Measurements from ENCODE around the gene GMDS.

GMDS gene

DNA sequence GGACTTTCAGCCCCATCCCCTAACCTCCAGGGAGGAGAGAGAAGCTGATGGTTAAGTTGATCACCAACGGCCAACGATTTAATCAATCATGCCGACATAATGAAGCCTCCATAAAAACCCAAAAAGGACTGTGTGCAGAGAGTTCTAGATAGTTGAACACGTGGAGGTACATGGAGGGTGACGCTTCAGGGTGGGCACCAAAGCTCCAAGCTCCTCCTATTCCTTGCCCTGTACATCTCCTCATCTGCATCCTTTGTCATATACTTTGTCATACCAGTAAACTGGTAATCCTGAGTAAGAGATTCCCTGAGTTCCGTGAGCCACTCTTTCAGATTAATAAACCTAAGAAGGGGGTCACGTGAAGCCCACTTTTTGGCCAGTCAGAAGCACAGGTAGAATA is 3.7 kb upstream of the GMDS start:
- Histone ChIP-seq H4K20me1 (ENCODE audit: insufficient read depth, low read length, poor library complexity, severe bottlenecking) (peaks cover 6% of the 10 kb centered on the region), H3K9me2 (replicated peaks; ENCODE audit: low read depth, low read length) (no peaks in the 10 kb centered on the region), H3K4me2 (ENCODE audit: low read depth, low read length, poor library complexity, severe bottlenecking) (no peak overlapping the region), H3K9me3 (ENCODE audit: insufficient read depth, low read depth, low read length) (no peaks in the 10 kb centered on the region), H3K36me3 (ENCODE audit: insufficient read depth, low read length) (no peaks in the 10 kb centered on the region), H3K9ac (ENCODE audit: low read depth, low read length, poor library complexity, severe bottlenecking) (no peak overlapping the region), H3K4me3 (ENCODE audit: low read length, poor library complexity, severe bottlenecking) (no peak overlapping the region), H3K4me1 (ENCODE audit: insufficient read depth, low read length, poor library complexity, severe bottlenecking) (peaks cover 30% of the 10 kb centered on the region), H3K79me2 (ENCODE audit: insufficient read depth, low read length) (peaks cover 23% of the 10 kb centered on the region), H3K27me3 (ENCODE audit: insufficient read depth, low read length, poor library complexity, severe bottlenecking) (no peaks in the 10 kb centered on the region), H3F3A (ENCODE audit: low read depth) (no peaks in the 10 kb centered on the region), H2AFZ (ENCODE audit: low read length) (no peak overlapping the region)
- TF ChIP-seq, protein P1, sequence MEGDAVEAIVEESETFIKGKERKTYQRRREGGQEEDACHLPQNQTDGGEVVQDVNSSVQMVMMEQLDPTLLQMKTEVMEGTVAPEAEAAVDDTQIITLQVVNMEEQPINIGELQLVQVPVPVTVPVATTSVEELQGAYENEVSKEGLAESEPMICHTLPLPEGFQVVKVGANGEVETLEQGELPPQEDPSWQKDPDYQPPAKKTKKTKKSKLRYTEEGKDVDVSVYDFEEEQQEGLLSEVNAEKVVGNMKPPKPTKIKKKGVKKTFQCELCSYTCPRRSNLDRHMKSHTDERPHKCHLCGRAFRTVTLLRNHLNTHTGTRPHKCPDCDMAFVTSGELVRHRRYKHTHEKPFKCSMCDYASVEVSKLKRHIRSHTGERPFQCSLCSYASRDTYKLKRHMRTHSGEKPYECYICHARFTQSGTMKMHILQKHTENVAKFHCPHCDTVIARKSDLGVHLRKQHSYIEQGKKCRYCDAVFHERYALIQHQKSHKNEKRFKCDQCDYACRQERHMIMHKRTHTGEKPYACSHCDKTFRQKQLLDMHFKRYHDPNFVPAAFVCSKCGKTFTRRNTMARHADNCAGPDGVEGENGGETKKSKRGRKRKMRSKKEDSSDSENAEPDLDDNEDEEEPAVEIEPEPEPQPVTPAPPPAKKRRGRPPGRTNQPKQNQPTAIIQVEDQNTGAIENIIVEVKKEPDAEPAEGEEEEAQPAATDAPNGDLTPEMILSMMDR (conservative IDR thresholded peaks at IDR 0.05; ENCODE audit: low read length) = no peak
- no peak for TF ChIP-seq EZH2phosphoT487 (IDR thresholded peaks at IDR 0.05; ENCODE audit: borderline replicate concordance)

DNA sequence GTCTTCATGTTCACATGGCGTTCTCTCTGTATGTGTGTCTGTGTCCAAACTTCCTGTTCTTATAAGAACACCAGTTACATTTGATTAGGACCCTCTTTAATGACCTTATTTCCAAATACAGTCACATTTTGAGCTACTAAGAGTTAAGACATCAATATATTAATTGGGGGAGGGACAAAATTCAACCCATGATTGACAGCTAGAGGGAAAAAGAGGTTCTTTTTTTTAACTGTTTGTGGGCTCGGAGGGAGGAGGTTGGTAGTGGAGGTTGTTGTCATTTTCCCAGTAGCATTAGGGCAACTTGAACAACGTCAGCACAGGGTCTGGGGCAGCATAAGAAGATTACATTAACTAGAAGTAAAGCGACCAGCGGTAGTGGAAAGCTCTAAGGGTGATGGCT is 2.3 kb upstream of the GMDS start:
- H3K27me3 ChIP-seq (ENCODE audit: insufficient read depth, low read length, poor library complexity, severe bottlenecking) = no peaks in the 10 kb centered on the region
- no peaks in the 10 kb centered on the region for H3F3A ChIP-seq (ENCODE audit: low read depth)

DNA sequence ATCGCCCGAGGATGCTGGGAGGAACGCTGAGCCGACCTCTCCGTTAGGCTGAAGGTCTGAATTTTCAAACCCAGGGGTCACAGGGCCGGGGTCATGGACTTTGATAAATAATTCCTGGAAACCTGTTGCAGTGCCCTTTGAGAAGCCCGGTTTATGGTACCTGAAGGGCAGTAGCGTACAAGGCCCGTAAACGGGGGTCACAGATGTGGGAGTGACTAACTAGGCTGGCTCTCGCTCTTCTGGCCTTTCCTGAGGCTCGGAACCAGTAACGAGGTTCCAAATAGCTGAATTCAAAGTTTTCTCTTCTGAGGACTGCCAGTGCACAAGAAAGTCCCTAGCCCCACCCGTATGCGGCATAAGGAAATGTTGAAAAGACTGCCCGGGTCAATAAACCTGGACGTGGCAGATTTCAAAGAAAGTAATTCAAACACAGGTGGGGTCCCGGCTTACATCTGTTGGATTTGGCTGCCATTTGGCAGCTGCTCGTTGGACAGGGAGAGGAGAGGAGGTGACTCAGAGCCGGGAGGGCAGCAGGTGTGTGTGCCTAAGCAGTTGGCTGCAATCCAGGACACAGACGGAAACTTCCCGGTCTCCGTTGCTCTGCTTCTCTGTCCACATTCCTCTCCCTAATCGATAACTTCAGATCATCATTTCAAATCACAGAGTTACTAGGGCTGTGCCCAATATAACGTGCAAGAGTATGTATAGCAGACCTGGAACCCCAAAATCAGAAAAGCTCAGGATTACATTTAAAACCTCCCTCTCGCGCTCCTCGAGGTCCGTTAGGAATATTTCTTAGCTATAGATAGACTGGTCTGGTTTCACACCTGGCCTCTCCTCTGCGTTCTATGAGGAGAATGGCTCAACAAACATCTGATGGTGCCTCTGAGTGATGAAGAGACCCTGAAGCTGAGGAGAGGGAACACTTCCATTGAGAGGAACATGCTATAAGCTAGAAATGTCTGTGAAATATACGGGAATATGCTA is 765 bp upstream of the GMDS start:
- H3K4me2 ChIP-seq (ENCODE audit: low read depth, low read length, poor library complexity, severe bottlenecking) = peak overlapping the region; percentile 87
- TF ChIP-seq, protein P1 (conservative IDR thresholded peaks at IDR 0.05; ENCODE audit: low read length) = no peak
- no peak for TF ChIP-seq EZH2phosphoT487 (IDR thresholded peaks at IDR 0.05; ENCODE audit: borderline replicate concordance)

More for the DNA sequence above, 2.3 kb upstream of the GMDS start:
- Histone ChIP-seq H3K79me2 (ENCODE audit: insufficient read depth, low read length) (peaks cover 36% of the 10 kb centered on the region), H4K20me1 (ENCODE audit: insufficient read depth, low read length, poor library complexity, severe bottlenecking) (peaks cover 12% of the 10 kb centered on the region), H3K4me1 (ENCODE audit: insufficient read depth, low read length, poor library complexity, severe bottlenecking) (peaks cover 42% of the 10 kb centered on the region), H3K4me2 (ENCODE audit: low read depth, low read length, poor library complexity, severe bottlenecking) (peak overlapping the region; percentile 87), H3K9me2 (replicated peaks; ENCODE audit: low read depth, low read length) (no peaks in the 10 kb centered on the region), H2AFZ (ENCODE audit: low read length) (no peak overlapping the region), H3K9ac (ENCODE audit: low read depth, low read length, poor library complexity, severe bottlenecking) (peak overlapping the region; percentile 2), H3K4me3 (ENCODE audit: low read length, poor library complexity, severe bottlenecking) (peak overlapping the region; percentile 18), H3K36me3 (ENCODE audit: insufficient read depth, low read length) (no peaks in the 10 kb centered on the region), H3K9me3 (ENCODE audit: insufficient read depth, low read depth, low read length) (no peaks in the 10 kb centered on the region)
- TF ChIP-seq, protein P1 (conservative IDR thresholded peaks at IDR 0.05; ENCODE audit: low read length) = no peak
- TF ChIP-seq EZH2phosphoT487 (IDR thresholded peaks at IDR 0.05; ENCODE audit: borderline replicate concordance) = no peak

More for the DNA sequence above, 765 bp upstream of the GMDS start:
- Histone ChIP-seq H3K4me3 (ENCODE audit: low read length, poor library complexity, severe bottlenecking) (peak overlapping the region; percentile 82), H3K27me3 (ENCODE audit: insufficient read depth, low read length, poor library complexity, severe bottlenecking) (no peaks in the 10 kb centered on the region), H3K9ac (ENCODE audit: low read depth, low read length, poor library complexity, severe bottlenecking) (peak overlapping the region; percentile 96), H3K79me2 (ENCODE audit: insufficient read depth, low read length) (peaks cover 46% of the 10 kb centered on the region), H3K36me3 (ENCODE audit: insufficient read depth, low read length) (no peaks in the 10 kb centered on the region), H3K9me3 (ENCODE audit: insufficient read depth, low read depth, low read length) (no peaks in the 10 kb centered on the region), H4K20me1 (ENCODE audit: insufficient read depth, low read length, poor library complexity, severe bottlenecking) (peaks cover 20% of the 10 kb centered on the region), H3K4me1 (ENCODE audit: insufficient read depth, low read length, poor library complexity, severe bottlenecking) (peaks cover 57% of the 10 kb centered on the region), H3K9me2 (replicated peaks; ENCODE audit: low read depth, low read length) (no peaks in the 10 kb centered on the region), H3F3A (ENCODE audit: low read depth) (no peaks in the 10 kb centered on the region), H2AFZ (ENCODE audit: low read length) (peak overlapping the region; percentile 96)

Measured in Loucy (cell line).